Smooth muscle cell of trachea (primary cell): ENCODE results near the gene ATXN2. TPM values are rescaled to one million over a fixed set of nuclear protein-coding genes. Genes with fewer than 3 reads are reported as not detected.

Experiments
- total RNA-seq: library from RNA; depleted of rRNA; stranded (reverse); fragments of >200 nt; gene quantifications from 2 replicates; pipeline ENCODE4 v1.2.1, GENCODE V29; 2014

Gene ATXN2
- total RNA-seq = 29.3 and 42.8 TPM in 2 replicates

DNA sequence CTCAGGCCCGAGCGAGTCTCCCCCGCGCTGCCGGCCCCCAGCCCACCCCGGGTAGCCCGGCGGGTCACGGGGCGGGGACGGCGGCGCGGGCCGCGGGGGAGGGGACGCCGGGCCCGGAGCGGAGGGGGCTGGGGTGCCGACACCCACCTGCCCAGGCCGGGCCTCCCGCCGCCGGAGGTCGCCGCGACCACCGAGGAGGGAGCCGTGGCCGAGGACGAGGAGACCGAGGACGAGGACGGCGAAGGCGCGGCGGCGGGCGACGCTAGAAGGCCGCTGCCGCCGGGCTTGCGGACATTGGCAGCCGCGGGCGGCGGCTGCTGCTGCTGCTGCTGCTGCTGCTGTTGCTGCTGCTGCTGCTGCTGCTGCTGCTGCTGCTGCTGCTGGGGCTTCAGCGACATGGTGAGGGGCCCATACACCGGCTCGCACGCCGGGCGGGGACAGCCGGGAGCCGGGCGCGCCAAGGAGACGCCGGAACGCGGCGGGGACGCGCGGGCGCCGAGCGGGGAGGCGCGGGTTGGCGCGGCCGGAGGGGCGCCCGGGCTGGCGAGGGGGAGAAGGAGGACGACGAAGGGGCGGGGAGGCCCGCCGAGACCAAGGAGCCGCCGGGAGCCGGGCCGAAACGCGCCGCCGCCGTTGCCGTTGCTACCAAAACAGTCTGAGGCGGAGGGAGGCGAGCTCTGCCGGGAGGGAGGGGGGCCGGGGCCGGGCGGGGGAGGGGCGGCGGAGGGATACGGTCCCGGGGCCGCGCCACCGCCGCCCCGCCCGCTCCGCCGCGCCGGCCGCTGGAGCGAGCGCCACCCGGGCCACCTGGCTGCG is at the start of gene ATXN2:
TSS of gene ATXN2 (minus strand) at position 679 of the 816 bp plus-strand sequence. CDS start at position 398, 281 bp downstream.

DNA sequence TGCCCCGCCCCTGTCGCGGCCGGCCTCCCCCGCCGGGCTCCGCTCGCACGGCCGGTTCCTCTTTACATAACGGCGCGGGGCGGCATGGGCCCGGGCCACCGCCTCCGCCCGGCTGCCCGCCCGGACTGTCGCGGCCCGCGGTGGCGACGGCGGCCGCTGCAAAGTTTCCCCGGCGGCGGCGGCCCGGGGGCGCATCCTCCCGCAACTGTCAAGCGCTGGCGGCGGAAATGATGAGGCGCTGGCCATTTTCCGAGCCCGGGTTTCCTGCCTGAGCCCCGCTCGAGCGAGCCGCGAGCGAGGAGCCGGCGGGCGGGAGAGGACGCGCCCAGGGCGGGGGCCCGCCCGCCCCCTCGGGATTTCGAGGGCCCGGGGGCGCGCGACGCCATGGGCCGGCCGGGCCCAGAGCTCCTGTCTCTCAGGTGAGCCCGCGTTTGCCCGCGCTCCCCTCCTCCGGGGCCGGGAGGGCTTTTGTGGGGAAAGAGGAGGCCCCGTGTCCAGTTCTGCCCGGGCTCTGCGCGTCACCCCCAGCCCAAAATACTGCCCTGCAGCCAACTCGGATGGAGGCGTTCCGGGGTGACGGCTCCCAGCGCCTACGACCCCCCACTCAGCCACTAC is 193.1 kb downstream of the ATXN2 start, which contains the start of gene SH2B3:
TSS of gene SH2B3 (plus strand) at position 65 of the 615 bp plus-strand sequence. CDS start 12,223 bp downstream, outside the sequence.

Other genes with a start within 250 kb of the ATXN2 start
- gene PHETA1, start 230.2 kb downstream of the ATXN2 start, total RNA-seq = 7.6 and 9.9 TPM in 2 replicates
- gene SH2B3, start 193.4 kb downstream of the ATXN2 start, total RNA-seq = 15.9 and 49.1 TPM in 2 replicates
- gene BRAP, start 86.6 kb upstream of the ATXN2 start, total RNA-seq = 19.5 and 20.5 TPM in 2 replicates
- gene ACAD10, start 86.7 kb upstream of the ATXN2 start, total RNA-seq = 30.4 and 35.2 TPM in 2 replicates
- 20.7 and 57.9 TPM in 2 replicates for gene ALDH2, start 167.6 kb upstream of the ATXN2 start, total RNA-seq
- gene MAPKAPK5, start 242.9 kb upstream of the ATXN2 start, total RNA-seq = 26.5 and 42.5 TPM in 2 replicates